Thyroid gland (tissue), 4 donors: Measurements from ENCODE around the gene MLPH. TPM values are rescaled to one million over a fixed set of nuclear protein-coding genes. Genes with fewer than 3 reads are reported as not detected.

Experiments
- DNase-seq, 2 donors: peaks; one replicate each; pipeline ENCODE4 v3.0.0-alpha.2; 2019
- H3K27ac ChIP-seq, 3 donors: fragments of 200-600 bp; sonication (generic); 1 replicate in 2 of 3; 2 replicates in 1 of 3; pipeline ENCODE4 v1.5.1; 2016 to 2019; ENCODE audit warnings: mild to moderate bottlenecking in 1 of 3, moderate library complexity in 1 of 3
- H3K27me3 ChIP-seq: fragments of 200-600 bp; sonication (generic); one replicate; pipeline ENCODE4 v1.5.1; 2019
- H3K36me3 ChIP-seq, 2 donors: fragments of 200-600 bp; sonication (generic); one replicate each; pipeline ENCODE4 v1.5.1; 2016 to 2019
- H3K4me1 ChIP-seq, 2 donors: fragments of 200-600 bp; sonication (generic); one replicate each; pipeline ENCODE4 v1.5.1; 2017 to 2019
- H3K4me3 ChIP-seq, 3 donors: fragments of 200-600 bp; sonication (generic); replicated peaks in 1 of 3; 1 replicate in 2 of 3; 2 replicates in 1 of 3; pipeline ENCODE4 v1.5.1; 2016; ENCODE audit warnings: mild to moderate bottlenecking in 1 of 3
- H3K9me3 ChIP-seq: fragments of 200-600 bp; sonication (generic); one replicate; pipeline ENCODE4 v1.5.1; 2017
- CTCF ChIP-seq, 6 experiments: fragments of 200-600 bp in 3 of 6; fragments of 450-650 bp in 3 of 6; sonication (generic) in 3 of 6; IDR thresholded peaks; one replicate each; pipeline ENCODE4 v1.5.1; 2016 to 2019; ENCODE audit warnings: antibody characterized with exemption in 6 of 6, mild to moderate bottlenecking in 2 of 6, inconsistent platforms in 1 of 6, moderate library complexity in 1 of 6
- POLR2A ChIP-seq, 2 donors: fragments of 450-650 bp; IDR thresholded peaks; one replicate each; pipeline ENCODE4 v1.6.1; 2017; ENCODE audit warnings: antibody characterized with exemption in 2 of 2, mild to moderate bottlenecking in 2 of 2, moderate library complexity in 1 of 2
- WGBS, 2 donors: methylation state at CpG; one replicate each; pipeline ENCODE4 v1.1.5; 2017; 5-methylcytosine and 5-hydroxymethylcytosine counted together
- intact Hi-C: fragments of 100-400 bp; cut with DNase I; formaldehyde crosslinking; loops from one replicate; pipeline ENCODE4 v1.15.1; 2023
- total RNA-seq, 4 donors: library from RNA; depleted of rRNA; stranded (reverse); fragments of >200 nt; gene quantifications; one replicate each; pipeline ENCODE4 v1.2.3, GENCODE V29; 2016

Gene MLPH
- total RNA-seq, 4 donors from 2014 or later = 41.3 to 107 (median 58.6) TPM

DNA sequence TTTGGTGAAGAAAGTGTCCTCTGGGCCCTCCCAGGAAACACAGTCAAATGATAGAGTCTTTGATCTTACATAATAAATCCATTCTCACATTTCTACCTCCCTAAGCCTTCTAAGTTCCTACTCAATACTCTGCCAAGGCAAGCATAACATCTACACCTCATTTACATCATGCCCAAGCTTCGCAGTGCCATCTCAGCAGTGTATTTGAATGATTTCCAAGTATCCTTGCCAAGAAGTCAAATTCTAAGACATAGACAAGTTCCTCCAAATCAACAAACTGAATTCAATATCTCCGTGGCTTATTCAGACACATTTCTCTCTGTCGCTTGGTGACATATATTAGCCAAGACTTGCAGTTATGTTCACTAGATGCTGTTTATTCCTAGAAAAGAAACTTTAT lies 8.1 kb upstream of the MLPH start:
- DNase-seq = no peak
- Histone ChIP-seq H3K36me3 (no peaks in the 10 kb centered on the region), H3K9me3 (no peaks in the 10 kb centered on the region), H3K4me1 (peaks cover 24 to 60% of the 10 kb centered on the region in 2 donors), H3K4me3 (no peak overlapping the region), H3K27ac (peak overlapping the region in 1 of 3 donors; percentile 29), H3K27me3 (no peaks in the 10 kb centered on the region)
- WGBS, 2 donors = 62 to 69% methylated on average over 3 of the region's 3 CpGs
- intact Hi-C loops = loop anchor here (10.0 kb wide), 1 partner anchor 324 kb away; no protein-coding TSS in a partner anchor
- no peak for TF ChIP-seq CTCF (IDR thresholded peaks at IDR 0.05)
- no peak for TF ChIP-seq POLR2A (IDR thresholded peaks at IDR 0.05)

GRCh38 chr2:237479747-237480146 lies 7.3 kb upstream of the MLPH start:
- Histone ChIP-seq H3K36me3 (no peaks in the 10 kb centered on the region), H3K9me3 (no peaks in the 10 kb centered on the region), H3K27me3 (no peaks in the 10 kb centered on the region), H3K4me3 (no peak overlapping the region), H3K4me1 (peaks cover 22 to 52% of the 10 kb centered on the region in 2 donors), H3K27ac (peak overlapping the region in 1 of 3 donors; percentile 29)
- intact Hi-C loops = loop anchor here (10.0 kb wide), 1 partner anchor 325 kb away; no protein-coding TSS in a partner anchor
- peak in 1 of 2 donors; percentile 37 for DNase-seq
- TF ChIP-seq POLR2A (IDR thresholded peaks at IDR 0.05) (no peak), CTCF (IDR thresholded peaks at IDR 0.05) (no peak)
- 31 to 59% methylated on average over 4 of the region's 4 CpGs for WGBS, 2 donors

DNA sequence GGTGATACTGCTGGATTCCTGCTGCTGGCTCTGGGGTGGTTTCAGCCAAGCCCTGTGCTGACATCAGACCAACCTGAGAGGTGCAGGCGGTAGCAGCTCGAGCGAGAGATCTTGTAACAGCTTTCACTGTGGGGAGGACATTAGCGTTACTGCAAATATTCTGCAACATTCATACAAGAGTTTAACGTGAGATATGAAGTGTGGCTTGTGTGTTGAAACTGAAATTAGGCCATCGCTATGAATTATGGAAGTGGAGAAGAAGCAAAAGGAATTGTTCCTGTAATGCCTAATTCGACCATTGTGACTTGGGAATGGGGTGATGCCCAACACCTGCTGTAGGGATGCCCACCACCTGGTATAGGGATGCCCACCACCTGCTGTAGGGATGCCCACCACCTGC lies 6.5 kb upstream of the MLPH start:
- Histone ChIP-seq H3K4me1 (peaks cover 21 to 49% of the 10 kb centered on the region in 2 donors), H3K27ac (no peak overlapping the region), H3K9me3 (no peaks in the 10 kb centered on the region), H3K36me3 (no peaks in the 10 kb centered on the region), H3K4me3 (no peak overlapping the region), H3K27me3 (no peaks in the 10 kb centered on the region)
- WGBS, 2 donors = 94 to 95% methylated on average over 7 of the region's 7 CpGs
- TF ChIP-seq CTCF (IDR thresholded peaks at IDR 0.05) = no peak
- TF ChIP-seq POLR2A (IDR thresholded peaks at IDR 0.05) = no peak
- DNase-seq = no peak
- intact Hi-C loops = no loop called here

DNA sequence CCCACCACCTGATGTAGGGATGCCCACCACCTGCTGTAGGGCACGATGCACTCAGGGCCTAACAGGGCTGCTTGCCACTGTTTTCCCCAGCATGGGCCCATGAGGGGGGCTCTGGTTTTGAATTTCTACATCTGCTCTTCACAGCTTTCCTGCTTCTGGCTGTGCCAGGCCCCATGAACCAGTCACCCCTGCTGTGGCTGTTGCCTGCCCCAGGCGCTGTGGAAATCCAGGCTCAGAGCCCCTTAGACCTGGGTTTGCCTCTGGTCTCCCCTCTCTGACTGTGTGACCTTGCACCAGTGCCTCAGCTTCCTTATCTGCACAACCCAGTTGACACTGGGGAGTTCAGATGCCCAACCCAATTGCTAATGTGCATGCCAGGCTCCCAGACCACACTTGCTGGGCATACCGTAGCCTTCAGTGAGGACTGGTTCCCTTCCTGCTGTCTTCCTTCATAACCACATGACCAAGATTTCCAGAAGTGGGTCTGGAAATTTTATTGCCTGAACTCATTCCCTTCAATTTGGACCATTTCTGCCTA lies 6.0 kb upstream of the MLPH start:
- H3K9me3 ChIP-seq = no peaks in the 10 kb centered on the region
- no peaks in the 10 kb centered on the region for H3K36me3 ChIP-seq
- H3K4me1 ChIP-seq = peaks cover 18 to 48% of the 10 kb centered on the region in 2 donors
- no peak for DNase-seq
- H3K27me3 ChIP-seq = no peaks in the 10 kb centered on the region
- peak overlapping the region in 2 of 3 donors; percentile 91 to 96 for H3K27ac ChIP-seq
- intact Hi-C loops = no loop called here
- H3K4me3 ChIP-seq = no peak overlapping the region
- WGBS, 2 donors = 91 to 94% methylated on average over 2 to 3 of the region's 3 CpGs
- no peak for TF ChIP-seq CTCF (IDR thresholded peaks at IDR 0.05)

DNA sequence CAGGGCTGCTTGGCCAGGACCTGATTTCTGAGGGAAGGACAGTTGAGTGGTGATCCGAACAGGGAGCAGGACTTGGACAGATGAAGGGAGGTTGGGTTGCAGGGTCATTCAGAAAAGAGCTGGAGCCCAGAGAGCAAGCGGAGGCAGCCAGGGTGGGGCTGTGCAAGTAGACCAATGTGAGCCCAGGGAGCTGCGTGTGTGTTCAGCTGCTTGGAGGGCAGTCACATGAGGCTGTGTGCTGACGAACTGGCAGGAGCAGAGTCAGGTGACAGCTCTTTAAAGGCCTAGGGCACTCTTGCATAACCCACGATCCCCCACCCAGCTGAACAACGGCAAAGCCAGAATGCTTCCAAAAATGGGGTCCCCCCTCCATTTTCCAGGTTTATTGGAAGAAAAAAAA lies 4.6 kb upstream of the MLPH start:
- Histone ChIP-seq H3K27ac (peak overlapping the region; percentile 86 to 96 (median 91)), H3K27me3 (no peaks in the 10 kb centered on the region), H3K36me3 (no peaks in the 10 kb centered on the region), H3K9me3 (no peaks in the 10 kb centered on the region), H3K4me1 (peaks cover 18 to 49% of the 10 kb centered on the region in 2 donors), H3K4me3 (no peak overlapping the region)
- intact Hi-C loops = no loop called here
- TF ChIP-seq CTCF (IDR thresholded peaks at IDR 0.05) (no peak), POLR2A (IDR thresholded peaks at IDR 0.05) (peak; percentile 47 to 94)
- 23 to 29% methylated on average over 6 of the region's 6 CpGs for WGBS, 2 donors
- DNase-seq = peak; percentile 96
